HG02981 (cell line): ENCODE measurements around the gene KLHL36.

ENCODE experiments used
- ATAC-seq: cut with Tn5 transposase; IDR thresholded peaks from one replicate; pipeline ENCODE4 v1.9.1; 2021; ENCODE audit warnings: mild to moderate bottlenecking, moderate library complexity; ENCODE audit not compliant: unreplicated experiment

The KLHL36 gene

GRCh38 chr16:84641643-84642358 lies 6.5 kb upstream of the KLHL36 start:
- ATAC-seq, result no peak

GRCh38 chr16:84643180-84643583 lies 5.1 kb upstream of the KLHL36 start:
- no peak for ATAC-seq

- ATAC-seq, result no peak
Observed at GRCh38 chr16:84643674-84644073, 4.6 kb upstream of the KLHL36 start.

- ATAC-seq, result peak; percentile 63
Observed at GRCh38 chr16:84648595-84649510, 542 bp downstream of the KLHL36 start.

GRCh38 chr16:84649511-84649861 lies 1.2 kb downstream of the KLHL36 start:
- no peak for ATAC-seq

GRCh38 chr16:84650062-84650991 lies 2.0 kb downstream of the KLHL36 start:
- ATAC-seq, result no peak

GRCh38 chr16:84652566-84652965 lies 4.3 kb downstream of the KLHL36 start:
- no peak for ATAC-seq

- no peak for ATAC-seq
Observed at GRCh38 chr16:84654238-84654637, 5.9 kb downstream of the KLHL36 start.

GRCh38 chr16:84654998-84655397 lies 6.7 kb downstream of the KLHL36 start:
- ATAC-seq, result no peak

- no peak for ATAC-seq
Observed at GRCh38 chr16:84656649-84657048, 8.3 kb downstream of the KLHL36 start.

- no peak for ATAC-seq
Observed at GRCh38 chr16:84657229-84657837, 9.0 kb downstream of the KLHL36 start.

- ATAC-seq, result no peak
Observed at GRCh38 chr16:84658690-84659089, 10.4 kb downstream of the KLHL36 start.

- ATAC-seq, result no peak
Observed at GRCh38 chr16:84659656-84660300, 11.5 kb downstream of the KLHL36 start.

- no peak for ATAC-seq
Observed at GRCh38 chr16:84660973-84661372, 12.7 kb downstream of the KLHL36 start.

GRCh38 chr16:84661418-84662060 lies 13.2 kb downstream of the KLHL36 start:
- no peak for ATAC-seq

GRCh38 chr16:84662471-84662870 lies 14.2 kb downstream of the KLHL36 start:
- ATAC-seq, result no peak

- peak; percentile 84 for ATAC-seq
Observed at GRCh38 chr16:84663433-84664101, 15.3 kb downstream of the KLHL36 start.

GRCh38 chr16:84665359-84665758 lies 17.0 kb downstream of the KLHL36 start:
- no peak for ATAC-seq

- no peak for ATAC-seq
Observed at GRCh38 chr16:84665843-84666242, 17.5 kb downstream of the KLHL36 start.
